C4-2B (cell line): Measurements from ENCODE around the gene TMPRSS6.

ENCODE experiments used
- H3K27ac ChIP-seq: fragments of 450-650 bp; 2 replicates; pipeline ENCODE4 v1.5.1; 2017
- CTCF ChIP-seq: fragments of 450-650 bp; conservative IDR thresholded peaks from 2 replicates; pipeline ENCODE4 v1.5.1; 2017; ENCODE audit warnings: mild to moderate bottlenecking
- ZFX ChIP-seq: fragments of 450-650 bp; IDR thresholded peaks from 2 replicates; pipeline ENCODE4 v1.6.1; 2017

Gene TMPRSS6

GRCh38 chr22:37129866-37130441 lies 20.4 kb upstream of the TMPRSS6 start:
- no peak overlapping the region for H3K27ac ChIP-seq
- TF ChIP-seq ZFX (no peak), CTCF (no peak)

GRCh38 chr22:37128555-37129281 lies 19.2 kb upstream of the TMPRSS6 start:
- no peak for TF ChIP-seq CTCF
- no peak for TF ChIP-seq ZFX
- no peak overlapping the region for H3K27ac ChIP-seq

- TF ChIP-seq CTCF (no peak), ZFX (no peak)
- no peak overlapping the region for H3K27ac ChIP-seq
Measured at GRCh38 chr22:37127350-37127878, 17.9 kb upstream of the TMPRSS6 start.

- TF ChIP-seq ZFX, result no peak
- TF ChIP-seq CTCF, result no peak
- H3K27ac ChIP-seq, result no peak overlapping the region
Measured at GRCh38 chr22:37126882-37127281, 17.4 kb upstream of the TMPRSS6 start.

GRCh38 chr22:37126383-37126782 lies 16.9 kb upstream of the TMPRSS6 start:
- no peak overlapping the region for H3K27ac ChIP-seq
- TF ChIP-seq ZFX (no peak), CTCF (no peak)

- no peak overlapping the region for H3K27ac ChIP-seq
- TF ChIP-seq ZFX (no peak), CTCF (no peak)
Measured at GRCh38 chr22:37123649-37124048, 14.1 kb upstream of the TMPRSS6 start.

- TF ChIP-seq CTCF (no peak), ZFX (no peak)
- H3K27ac ChIP-seq, result no peak overlapping the region
Measured at GRCh38 chr22:37122598-37123180, 13.2 kb upstream of the TMPRSS6 start.
